A673 (cell line): ENCODE measurements around the gene LYRM2. TPM values are rescaled to one million over a fixed set of nuclear protein-coding genes. Genes with fewer than 3 reads are reported as not detected.

Source experiments
- BruUV-seq: library from RNA; stranded (reverse); fragments of 400-500 nt; replicated peaks from 2 replicates; lab custom pipeline; 2021; lab: Mats Ljungman, UMichigan
- CTCF ChIA-PET: fragments of 300-600 bp; sonication (Branson Sonifier 250); formaldehyde crosslinking; loops from one replicate; lab custom pipeline; 2022; ENCODE audit warnings: antibody characterized with exemption; lab: Charles Lee
- POLR2A ChIA-PET: fragments of 300-600 bp; sonication (Branson Sonifier 250); formaldehyde crosslinking; loops from one replicate; lab custom pipeline; 2022; ENCODE audit warnings: antibody characterized with exemption; ENCODE audit not compliant: low non-redundant PET; lab: Charles Lee
- DNase-seq: peaks from one replicate; pipeline ENCODE4 v3.0.0-alpha.2; 2015; ENCODE audit warnings: low spot score
- H3K27ac ChIP-seq: fragments of 200-600 bp; sonication (generic); 2 replicates; pipeline ENCODE4 v1.5.1; 2016; ENCODE audit warnings: mixed run types, low read depth, mild to moderate bottlenecking, mixed read lengths, antibody characterized with exemption, low read length; ENCODE audit not compliant: poor library complexity, severe bottlenecking
- H3K27me3 ChIP-seq: fragments of 200-600 bp; sonication (generic); replicated peaks from 2 replicates; pipeline ENCODE4 v1.6.1; 2017; ENCODE audit warnings: mixed run types, low read depth, mild to moderate bottlenecking, mixed read lengths, antibody characterized with exemption, low read length; ENCODE audit not compliant: insufficient read depth, poor library complexity
- H3K36me3 ChIP-seq: fragments of 200-600 bp; sonication (generic); 2 replicates; pipeline ENCODE4 v1.6.1; 2016; ENCODE audit warnings: mixed run types, mild to moderate bottlenecking, mixed read lengths, antibody characterized with exemption, low read length; ENCODE audit not compliant: insufficient read depth, poor library complexity, severe bottlenecking
- H3K4me1 ChIP-seq: fragments of 200-600 bp; sonication (generic); 2 replicates; pipeline ENCODE4 v1.6.1; 2017; ENCODE audit warnings: mixed run types, mild to moderate bottlenecking, mixed read lengths, antibody characterized with exemption, low read length; ENCODE audit not compliant: insufficient read depth, poor library complexity, severe bottlenecking
- H3K4me3 ChIP-seq: fragments of 200-600 bp; sonication (generic); 2 replicates; pipeline ENCODE4 v1.5.1; 2016; ENCODE audit warnings: low read depth, mixed run types, mild to moderate bottlenecking, mixed read lengths, low read length; ENCODE audit not compliant: poor library complexity, severe bottlenecking
- H3K9me3 ChIP-seq: fragments of 200-600 bp; sonication (generic); 2 replicates; pipeline ENCODE4 v1.6.1; 2016; ENCODE audit warnings: mixed run types, low read depth, mild to moderate bottlenecking, mixed read lengths, antibody characterized with exemption, low read length; ENCODE audit not compliant: poor library complexity, severe bottlenecking
- CTCF ChIP-seq: fragments of 300-800, 200-600 bp; sonication (generic); conservative IDR thresholded peaks from 2 replicates; pipeline ENCODE4 v1.5.1; 2017; ENCODE audit warnings: low read depth, mild to moderate bottlenecking, antibody characterized with exemption, low read length, moderate library complexity, mixed read lengths
- EZH2 ChIP-seq: fragments of 200-600 bp; sonication (generic); IDR thresholded peaks from 2 replicates; pipeline ENCODE4 v1.6.1; 2017; ENCODE audit warnings: borderline replicate concordance, low read depth, mild to moderate bottlenecking, mixed read lengths, antibody characterized with exemption, low read length; ENCODE audit not compliant: poor library complexity, severe bottlenecking
- intact Hi-C: fragments of 100-400 bp; cut with micrococcal nuclease; formaldehyde crosslinking; loops from one replicate; pipeline ENCODE4 v1.10.0; 2022; ENCODE audit not compliant: unreplicated experiment
- total RNA-seq: library from RNA; stranded (reverse); gene quantifications from 2 replicates; pipeline ENCODE4 v1.2.3, GENCODE V29; 2021

LYRM2 gene
- total RNA-seq, 1 experiment from 2014 or later, result 68.2 TPM

- H3K4me1 ChIP-seq, result no peaks in the 10 kb centered on the region
- H3K4me3 ChIP-seq, result no peak overlapping the region
- H3K36me3 ChIP-seq, result no peaks in the 10 kb centered on the region
- no peaks in the 10 kb centered on the region for H3K27me3 ChIP-seq
- DNase-seq, result no peak
- ChIA-PET CTCF (no interaction called here), POLR2A (no interaction called here)
- intact Hi-C loops, result no loop called here
- TF ChIP-seq EZH2, result no peak
- no peak for TF ChIP-seq CTCF
- no peaks in the 10 kb centered on the region for H3K9me3 ChIP-seq
- BruUV-seq, result no TSS peak
- no peak overlapping the region for H3K27ac ChIP-seq
Measured at GRCh38 chr6:89526563-89526869, 112.0 kb downstream of the LYRM2 start.

- no peaks in the 10 kb centered on the region for H3K9me3 ChIP-seq
- intact Hi-C loops, result no loop called here
- H3K36me3 ChIP-seq, result no peaks in the 10 kb centered on the region
- H3K27ac ChIP-seq, result no peak overlapping the region
- DNase-seq, result no peak
- H3K4me3 ChIP-seq, result no peak overlapping the region
- H3K4me1 ChIP-seq, result no peaks in the 10 kb centered on the region
- no TSS peak for BruUV-seq
- no peak for TF ChIP-seq CTCF
- TF ChIP-seq EZH2, result no peak
- POLR2A ChIA-PET, result no interaction called here
- no peaks in the 10 kb centered on the region for H3K27me3 ChIP-seq
- CTCF ChIA-PET, result no interaction called here
Measured at GRCh38 chr6:89525786-89526562, 112.6 kb downstream of the LYRM2 start.

DNA sequence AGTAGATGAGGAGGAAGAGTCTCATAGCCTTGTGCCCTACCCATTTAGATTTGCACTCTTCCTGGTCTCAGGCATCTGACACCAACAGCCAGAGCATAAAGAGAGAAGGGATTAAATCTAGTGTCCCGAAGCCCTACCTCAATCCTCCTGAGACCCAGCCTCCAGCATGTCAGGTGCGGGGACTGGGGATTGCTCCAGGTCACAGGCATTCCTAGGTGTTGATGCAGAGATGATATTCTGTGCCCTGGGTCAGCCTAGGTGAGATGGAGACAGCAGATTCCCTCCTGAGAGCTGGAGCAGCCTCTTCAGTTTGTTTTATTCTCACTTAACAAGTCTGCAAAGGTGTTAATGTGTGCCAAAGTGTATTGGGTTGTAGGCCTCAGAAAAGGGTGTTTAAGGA lies 115.8 kb downstream of the LYRM2 start:
- BruUV-seq, result no TSS peak
- H3K4me1 ChIP-seq, result no peaks in the 10 kb centered on the region
- TF ChIP-seq CTCF (no peak), EZH2 (no peak)
- no peaks in the 10 kb centered on the region for H3K9me3 ChIP-seq
- no peak overlapping the region for H3K4me3 ChIP-seq
- no peak overlapping the region for H3K27ac ChIP-seq
- CTCF ChIA-PET, result no interaction called here
- POLR2A ChIA-PET, result no interaction called here
- no peaks in the 10 kb centered on the region for H3K36me3 ChIP-seq
- no peak for DNase-seq
- H3K27me3 ChIP-seq, result no peaks in the 10 kb centered on the region
- intact Hi-C loops, result no loop called here
